ENCODE measurements around the gene HECW1. TPM values are rescaled to one million over a fixed set of nuclear protein-coding genes. Genes with fewer than 3 reads are reported as not detected.

Gene HECW1
- total and polyA plus RNA-seq, 10 of the 15 experiments (the other 5 are each of a cell fraction or from before 2014, with no cell fraction given) = under 0.01 to 0.31 (median 0.04) TPM; not detected in 3

- peak in 1 of 2 experiments; percentile 27; a peak in 1 of 4 replicates for TF ChIP-seq ETV6 (conservative IDR thresholded peaks at IDR 0.05 in 1 of 2, IDR thresholded peaks at IDR 0.05 in 1 of 2; ENCODE audit: borderline replicate concordance in 1 of 2, low read depth in 1 of 2)
- TF ChIP-seq ESRRA (IDR thresholded peaks at IDR 0.05; ENCODE audit: low read length) = no peak
- TF ChIP-seq LARP7 (IDR thresholded peaks at IDR 0.05) = no peak
- TF ChIP-seq ZZZ3 (IDR thresholded peaks at IDR 0.05; ENCODE audit: control insufficient read depth, insufficient read length, low read depth) = no peak
- TF ChIP-seq RAD51 (IDR thresholded peaks at IDR 0.05) = no peak
- TF ChIP-seq E2F4 (IDR thresholded peaks at IDR 0.05; ENCODE audit: low read depth, low read length) = no peak
- TF ChIP-seq NR2C1 (IDR thresholded peaks at IDR 0.05) = no peak
- no peak for TF ChIP-seq TARDBP (IDR thresholded peaks at IDR 0.05; ENCODE audit: borderline replicate concordance)
- no peak for TF ChIP-seq ASH2L (IDR thresholded peaks at IDR 0.05; ENCODE audit: borderline replicate concordance, low read depth)
- TF ChIP-seq POLR2AphosphoS5 (IDR thresholded peaks at IDR 0.05; ENCODE audit: low read length) = no peak
- TF ChIP-seq GABPA (IDR thresholded peaks at IDR 0.05; ENCODE audit: low read depth) = no peak
- no peak for TF ChIP-seq SREBF1 (IDR thresholded peaks at IDR 0.05; ENCODE audit: low read length)
- peak; percentile 83; the same call in 1 of the 2 replicates for TF ChIP-seq GATAD2B (conservative IDR thresholded peaks at IDR 0.05; ENCODE audit: low read depth)
- TF ChIP-seq, protein P1, sequence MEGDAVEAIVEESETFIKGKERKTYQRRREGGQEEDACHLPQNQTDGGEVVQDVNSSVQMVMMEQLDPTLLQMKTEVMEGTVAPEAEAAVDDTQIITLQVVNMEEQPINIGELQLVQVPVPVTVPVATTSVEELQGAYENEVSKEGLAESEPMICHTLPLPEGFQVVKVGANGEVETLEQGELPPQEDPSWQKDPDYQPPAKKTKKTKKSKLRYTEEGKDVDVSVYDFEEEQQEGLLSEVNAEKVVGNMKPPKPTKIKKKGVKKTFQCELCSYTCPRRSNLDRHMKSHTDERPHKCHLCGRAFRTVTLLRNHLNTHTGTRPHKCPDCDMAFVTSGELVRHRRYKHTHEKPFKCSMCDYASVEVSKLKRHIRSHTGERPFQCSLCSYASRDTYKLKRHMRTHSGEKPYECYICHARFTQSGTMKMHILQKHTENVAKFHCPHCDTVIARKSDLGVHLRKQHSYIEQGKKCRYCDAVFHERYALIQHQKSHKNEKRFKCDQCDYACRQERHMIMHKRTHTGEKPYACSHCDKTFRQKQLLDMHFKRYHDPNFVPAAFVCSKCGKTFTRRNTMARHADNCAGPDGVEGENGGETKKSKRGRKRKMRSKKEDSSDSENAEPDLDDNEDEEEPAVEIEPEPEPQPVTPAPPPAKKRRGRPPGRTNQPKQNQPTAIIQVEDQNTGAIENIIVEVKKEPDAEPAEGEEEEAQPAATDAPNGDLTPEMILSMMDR (IDR thresholded peaks at IDR 0.05 in 2 of 3, conservative IDR thresholded peaks at IDR 0.05 in 1 of 3; ENCODE audit: control insufficient read depth in 2 of 3, extremely low read depth in 1 of 3, insufficient read depth in 1 of 3, low read depth in 3 of 3, low read length in 3 of 3) = no peak
- TF ChIP-seq TBL1XR1 (IDR thresholded peaks at IDR 0.05; ENCODE audit: low read depth, low read length) = no peak
- peak; percentile 97 for TF ChIP-seq IKZF1 (conservative IDR thresholded peaks at IDR 0.05)
- peak; percentile 77 for TF ChIP-seq CREM (IDR thresholded peaks at IDR 0.05; ENCODE audit: low read depth)
- no peak for TF ChIP-seq ZBED1 (IDR thresholded peaks at IDR 0.05; ENCODE audit: borderline replicate concordance)
- no peak for TF ChIP-seq JUND (IDR thresholded peaks at IDR 0.05; ENCODE audit: low read depth, low read length)
- TF ChIP-seq RAD21 (IDR thresholded peaks at IDR 0.05; ENCODE audit: insufficient read depth, low read depth, low read length) = no peak
- TF ChIP-seq BCL11A (IDR thresholded peaks at IDR 0.05; ENCODE audit: low read depth, low read length) = peak; percentile 81
- TF ChIP-seq WRNIP1 (IDR thresholded peaks at IDR 0.05; ENCODE audit: borderline replicate concordance, low read depth, low read length) = no peak
- TF ChIP-seq CHD1 (IDR thresholded peaks at IDR 0.05; ENCODE audit: low read depth, low read length) = no peak
- TF ChIP-seq, protein P2, sequence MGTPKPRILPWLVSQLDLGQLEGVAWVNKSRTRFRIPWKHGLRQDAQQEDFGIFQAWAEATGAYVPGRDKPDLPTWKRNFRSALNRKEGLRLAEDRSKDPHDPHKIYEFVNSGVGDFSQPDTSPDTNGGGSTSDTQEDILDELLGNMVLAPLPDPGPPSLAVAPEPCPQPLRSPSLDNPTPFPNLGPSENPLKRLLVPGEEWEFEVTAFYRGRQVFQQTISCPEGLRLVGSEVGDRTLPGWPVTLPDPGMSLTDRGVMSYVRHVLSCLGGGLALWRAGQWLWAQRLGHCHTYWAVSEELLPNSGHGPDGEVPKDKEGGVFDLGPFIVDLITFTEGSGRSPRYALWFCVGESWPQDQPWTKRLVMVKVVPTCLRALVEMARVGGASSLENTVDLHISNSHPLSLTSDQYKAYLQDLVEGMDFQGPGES (IDR thresholded peaks at IDR 0.05) = no peak
- TF ChIP-seq CEBPZ (IDR thresholded peaks at IDR 0.05; ENCODE audit: low read depth, low read length) = no peak
- no peak for TF ChIP-seq YY1 (IDR thresholded peaks at IDR 0.05; ENCODE audit: low read depth, low read length)
- peak; percentile 38; the same call in 1 of the 2 replicates for TF ChIP-seq CHD2 (IDR thresholded peaks at IDR 0.05; ENCODE audit: borderline replicate concordance, low read depth, low read length)
These were observed 36.2 kb upstream of the HECW1 start (continued) for GRCh38 chr7:43076189-43076605.

All from GM12878 (cell line).